Lower leg skin (tissue), 4 donors: Measurements from ENCODE around the gene OR11L1. TPM values are rescaled to one million over a fixed set of nuclear protein-coding genes. Genes with fewer than 3 reads are reported as not detected.

Experiments
- DNase-seq, 2 donors: peaks; one replicate each; pipeline ENCODE4 v3.0.0-alpha.2; 2019; ENCODE audit warnings: low spot score in 2 of 2
- H3K4me3 ChIP-seq: fragments of 200-600 bp; sonication (generic); 2 replicates; pipeline ENCODE4 v1.5.1; 2017; ENCODE audit warnings: mild to moderate bottlenecking, low read depth; ENCODE audit not compliant: poor library complexity, severe bottlenecking
- POLR2A ChIP-seq, 2 donors: fragments of 450-650 bp; IDR thresholded peaks; one replicate each; pipeline ENCODE4 v1.6.1; 2016 to 2017; ENCODE audit warnings: antibody characterized with exemption in 2 of 2, mild to moderate bottlenecking in 1 of 2, moderate library complexity in 1 of 2
- WGBS, 2 donors: methylation state at CpG; one replicate each; pipeline ENCODE4 v1.1.5; 2018; 5-methylcytosine and 5-hydroxymethylcytosine counted together
- intact Hi-C: fragments of 100-400 bp; cut with DNase I; formaldehyde crosslinking; loops from one replicate; pipeline ENCODE4 v1.15.0; 2023; ENCODE audit warnings: low total_unique reads
- total RNA-seq, 4 donors: library from RNA; depleted of rRNA; stranded (reverse); fragments of >200 nt; gene quantifications; one replicate each; pipeline ENCODE4 v1.1.0, GENCODE V29; 2016
- TF ChIP-seq, protein P1 (sequence below), 3 donors: fragments of 450-650 bp; IDR thresholded peaks; one replicate each; pipeline ENCODE4 v1.5.1; 2016; ENCODE audit warnings: antibody characterized with exemption in 3 of 3, mild to moderate bottlenecking in 3 of 3, moderate library complexity in 2 of 3

The OR11L1 gene
- total RNA-seq, 4 donors from 2014 or later = not detected

DNA sequence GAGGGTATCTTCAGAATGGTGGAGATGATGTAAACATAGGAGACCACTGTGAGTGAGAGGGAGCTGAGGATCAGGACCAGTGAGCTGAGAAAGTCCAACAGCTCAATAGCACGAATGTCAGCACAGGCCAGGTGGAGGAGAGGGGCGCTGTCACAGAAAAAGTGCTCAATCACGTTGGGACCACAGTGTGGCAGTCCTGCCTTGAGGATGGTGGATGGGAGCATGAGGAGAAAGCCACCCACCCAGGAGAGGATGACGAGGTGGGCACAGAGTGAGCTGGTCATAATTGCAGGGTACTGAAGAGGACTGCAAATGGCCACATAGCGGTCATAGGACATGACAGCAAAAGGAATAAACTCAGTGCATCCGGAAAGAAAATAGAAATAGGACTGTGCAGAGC is 8.1 kb downstream of the OR11L1 start:
- H3K4me3 ChIP-seq = no peak overlapping the region
- intact Hi-C loops = no loop called here
- TF ChIP-seq POLR2A (IDR thresholded peaks at IDR 0.05) = no peak
- TF ChIP-seq, protein P1, sequence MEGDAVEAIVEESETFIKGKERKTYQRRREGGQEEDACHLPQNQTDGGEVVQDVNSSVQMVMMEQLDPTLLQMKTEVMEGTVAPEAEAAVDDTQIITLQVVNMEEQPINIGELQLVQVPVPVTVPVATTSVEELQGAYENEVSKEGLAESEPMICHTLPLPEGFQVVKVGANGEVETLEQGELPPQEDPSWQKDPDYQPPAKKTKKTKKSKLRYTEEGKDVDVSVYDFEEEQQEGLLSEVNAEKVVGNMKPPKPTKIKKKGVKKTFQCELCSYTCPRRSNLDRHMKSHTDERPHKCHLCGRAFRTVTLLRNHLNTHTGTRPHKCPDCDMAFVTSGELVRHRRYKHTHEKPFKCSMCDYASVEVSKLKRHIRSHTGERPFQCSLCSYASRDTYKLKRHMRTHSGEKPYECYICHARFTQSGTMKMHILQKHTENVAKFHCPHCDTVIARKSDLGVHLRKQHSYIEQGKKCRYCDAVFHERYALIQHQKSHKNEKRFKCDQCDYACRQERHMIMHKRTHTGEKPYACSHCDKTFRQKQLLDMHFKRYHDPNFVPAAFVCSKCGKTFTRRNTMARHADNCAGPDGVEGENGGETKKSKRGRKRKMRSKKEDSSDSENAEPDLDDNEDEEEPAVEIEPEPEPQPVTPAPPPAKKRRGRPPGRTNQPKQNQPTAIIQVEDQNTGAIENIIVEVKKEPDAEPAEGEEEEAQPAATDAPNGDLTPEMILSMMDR (IDR thresholded peaks at IDR 0.05) = no peak
- WGBS, 2 donors = 65 to 66% methylated on average over 6 of the region's 6 CpGs
- no peak for DNase-seq

DNA sequence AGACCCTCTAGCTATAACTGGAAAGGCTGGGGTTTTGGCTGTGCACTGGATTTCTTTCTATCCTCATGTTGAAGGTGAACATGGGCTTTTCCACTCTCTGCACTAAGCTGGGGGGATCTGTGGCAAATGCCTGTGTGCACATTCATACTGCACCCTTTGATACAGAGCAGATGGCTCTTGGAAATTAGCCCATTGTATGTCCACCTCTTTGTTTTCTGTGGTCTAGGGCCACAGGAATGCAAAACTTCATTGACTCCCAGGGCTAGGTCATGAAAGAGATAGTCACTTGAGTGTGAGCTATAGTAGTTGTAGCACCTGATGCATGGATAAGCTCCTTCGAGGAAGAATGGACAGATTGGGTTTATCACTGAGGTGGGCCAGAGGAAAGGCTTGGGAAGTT is 12.0 kb downstream of the OR11L1 start:
- H3K4me3 ChIP-seq = no peak overlapping the region
- WGBS, 2 donors = 0 to 31% methylated on average over 1 of the region's 1 CpG
- TF ChIP-seq, protein P1 (IDR thresholded peaks at IDR 0.05) = no peak
- no peak for TF ChIP-seq POLR2A (IDR thresholded peaks at IDR 0.05)
- no peak for DNase-seq
- intact Hi-C loops = no loop called here

DNA sequence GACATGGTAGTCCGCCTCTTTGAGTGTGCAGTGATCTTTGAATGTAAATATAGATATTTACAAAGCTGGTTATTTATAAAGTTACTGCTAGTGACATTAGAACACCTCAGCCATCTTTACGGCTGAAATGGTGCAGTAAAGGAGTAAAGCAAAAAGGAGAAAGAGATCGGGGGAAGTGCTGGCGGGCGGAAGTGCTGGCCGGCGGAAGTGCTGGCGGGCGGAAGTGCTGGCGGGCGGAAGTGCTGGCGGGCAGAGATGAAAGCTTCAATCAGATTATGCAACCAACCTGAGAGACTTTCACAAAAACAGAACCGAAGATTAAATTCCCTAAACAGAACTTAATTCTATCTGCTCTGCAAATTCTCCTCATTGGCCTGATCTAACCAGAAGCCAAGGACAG is 16.3 kb downstream of the OR11L1 start:
- no peak overlapping the region for H3K4me3 ChIP-seq
- intact Hi-C loops = no loop called here
- no peak for DNase-seq
- TF ChIP-seq, protein P1 (IDR thresholded peaks at IDR 0.05) = no peak
- WGBS, 2 donors = 82% methylated on average over 13 of the region's 13 CpGs

DNA sequence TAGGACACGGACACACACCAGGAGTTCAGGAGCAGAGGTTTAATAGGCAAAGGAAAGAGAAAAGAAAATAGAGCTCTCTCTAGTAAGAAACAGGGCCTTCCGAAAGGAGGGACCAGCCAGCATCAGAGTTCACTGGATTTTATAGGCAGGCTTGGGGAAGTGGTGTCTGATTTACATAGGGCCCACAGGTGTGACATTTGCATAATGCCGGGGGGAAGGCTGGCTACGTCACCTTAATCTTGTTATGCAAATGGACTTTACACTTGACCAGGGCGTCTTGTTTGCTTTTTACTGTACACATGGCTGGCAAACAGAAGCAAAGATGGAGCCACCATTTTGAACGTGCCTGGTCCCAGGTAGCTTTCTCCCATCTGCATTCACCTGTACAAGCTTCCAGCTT is 17.7 kb downstream of the OR11L1 start, which contains the start of gene OR14A16:
Gene OR14A16 (minus strand): TSS at position 97 of the 400 bp plus-strand sequence. CDS start 8,390 bp downstream, outside the sequence.
- no peak within 1 kb of the TSS for H3K4me3 ChIP-seq
- no peak for TF ChIP-seq POLR2A (IDR thresholded peaks at IDR 0.05)
- TF ChIP-seq, protein P1 (IDR thresholded peaks at IDR 0.05) = no peak
- WGBS, 2 donors = 56 to 66% methylated on average over 6 of the region's 6 CpGs
- intact Hi-C loops = no loop called here
- no peak for DNase-seq

DNA sequence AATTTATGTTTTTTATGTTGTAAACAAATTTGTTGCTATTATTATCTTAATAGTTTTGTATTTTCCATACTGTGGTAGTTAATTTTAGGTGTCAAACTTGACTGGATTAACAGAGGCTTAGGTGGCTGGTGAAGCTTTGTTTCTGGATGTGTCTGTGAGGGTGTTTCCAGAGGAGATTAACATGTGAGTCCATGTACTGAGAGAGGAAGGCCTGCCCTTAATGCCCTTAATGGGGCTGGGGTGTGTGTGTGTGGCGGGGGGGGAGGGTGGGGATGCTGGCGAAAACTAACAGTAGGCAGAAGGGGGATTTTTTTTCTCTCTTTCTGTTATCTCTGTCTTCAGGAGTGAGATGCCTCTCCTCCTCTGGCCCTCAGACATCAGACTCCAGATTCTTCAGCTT is 19.6 kb downstream of the OR11L1 start:
- WGBS, 2 donors = 43 to 67% methylated on average over 2 of the region's 2 CpGs
- intact Hi-C loops = no loop called here
- no peak for TF ChIP-seq POLR2A (IDR thresholded peaks at IDR 0.05)
- no peak overlapping the region for H3K4me3 ChIP-seq
- no peak for DNase-seq

DNA sequence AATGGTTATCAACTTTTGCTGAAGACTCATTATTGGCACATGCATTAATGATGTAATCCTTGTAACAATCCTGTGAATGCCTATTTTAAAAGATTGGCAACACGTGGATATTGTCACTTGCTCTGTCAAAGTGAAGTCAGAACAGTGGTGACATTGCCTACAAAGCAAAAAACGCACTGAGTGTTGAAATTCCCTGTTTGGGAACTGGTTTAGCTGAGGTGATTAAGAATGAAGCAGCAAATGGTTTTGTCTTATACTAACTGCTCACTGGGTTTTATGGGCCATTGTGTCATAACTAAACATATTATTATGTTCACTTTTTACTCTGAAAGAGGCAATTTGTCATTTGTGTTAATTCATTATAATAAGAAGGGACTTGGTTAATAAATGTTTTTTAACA is 29.1 kb downstream of the OR11L1 start:
- no peak for DNase-seq
- intact Hi-C loops = no loop called here
- TF ChIP-seq, protein P1 (IDR thresholded peaks at IDR 0.05) = no peak
- no peak for TF ChIP-seq POLR2A (IDR thresholded peaks at IDR 0.05)
- 62 to 63% methylated on average over 2 of the region's 2 CpGs for WGBS, 2 donors
- no peak overlapping the region for H3K4me3 ChIP-seq
